NCI-H82 treated with DMSO at 0.1 percent for 48 hours (cell line): ENCODE data around the gene CELF5.
"Not testable (repeated sequence)": the region's sequence is repeated elsewhere in the genome, so short reads cannot be mapped to it uniquely, and the experiment has no call there.

ENCODE experiments used
- DNase-seq: peaks from one replicate; lab custom pipeline; 2025; ENCODE audit not compliant: unreplicated experiment; lab: John Stamatoyannopoulos, UW

CELF5 gene

DNA sequence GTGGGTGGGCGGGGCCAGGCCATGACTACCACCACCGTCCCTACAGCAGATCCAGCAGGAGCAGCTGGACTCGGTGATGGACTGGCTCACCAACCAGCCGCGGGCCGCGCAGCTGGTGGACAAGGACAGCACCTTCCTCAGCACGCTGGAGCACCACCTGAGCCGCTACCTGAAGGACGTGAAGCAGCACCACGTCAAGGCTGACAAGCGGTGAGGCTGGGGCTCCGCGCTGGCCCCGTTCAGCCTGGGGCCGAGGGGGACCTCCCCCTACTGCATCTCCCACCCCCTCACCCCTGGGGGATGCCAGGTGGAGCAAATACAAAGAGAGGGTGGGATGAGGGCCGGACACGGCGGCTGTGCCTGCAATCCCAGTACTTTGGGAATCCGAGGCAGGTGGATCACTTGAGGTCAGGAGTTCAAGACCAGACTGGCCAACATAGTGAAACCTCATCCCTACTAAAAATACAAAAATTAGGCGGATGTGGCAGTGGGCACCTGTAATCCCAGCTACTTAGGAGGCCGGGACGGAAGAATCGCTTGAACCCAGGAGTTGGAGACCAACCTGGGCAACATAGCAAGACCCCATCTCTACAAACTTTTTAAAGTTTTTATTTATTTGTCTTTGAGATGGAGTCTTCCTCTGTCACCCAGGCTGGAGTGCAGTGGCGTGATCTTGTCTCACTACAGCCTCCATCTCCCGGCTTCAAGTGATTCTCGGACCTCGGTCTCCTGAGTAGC is 18.1 kb upstream of the CELF5 start:
- DNase-seq: no peak

DNA sequence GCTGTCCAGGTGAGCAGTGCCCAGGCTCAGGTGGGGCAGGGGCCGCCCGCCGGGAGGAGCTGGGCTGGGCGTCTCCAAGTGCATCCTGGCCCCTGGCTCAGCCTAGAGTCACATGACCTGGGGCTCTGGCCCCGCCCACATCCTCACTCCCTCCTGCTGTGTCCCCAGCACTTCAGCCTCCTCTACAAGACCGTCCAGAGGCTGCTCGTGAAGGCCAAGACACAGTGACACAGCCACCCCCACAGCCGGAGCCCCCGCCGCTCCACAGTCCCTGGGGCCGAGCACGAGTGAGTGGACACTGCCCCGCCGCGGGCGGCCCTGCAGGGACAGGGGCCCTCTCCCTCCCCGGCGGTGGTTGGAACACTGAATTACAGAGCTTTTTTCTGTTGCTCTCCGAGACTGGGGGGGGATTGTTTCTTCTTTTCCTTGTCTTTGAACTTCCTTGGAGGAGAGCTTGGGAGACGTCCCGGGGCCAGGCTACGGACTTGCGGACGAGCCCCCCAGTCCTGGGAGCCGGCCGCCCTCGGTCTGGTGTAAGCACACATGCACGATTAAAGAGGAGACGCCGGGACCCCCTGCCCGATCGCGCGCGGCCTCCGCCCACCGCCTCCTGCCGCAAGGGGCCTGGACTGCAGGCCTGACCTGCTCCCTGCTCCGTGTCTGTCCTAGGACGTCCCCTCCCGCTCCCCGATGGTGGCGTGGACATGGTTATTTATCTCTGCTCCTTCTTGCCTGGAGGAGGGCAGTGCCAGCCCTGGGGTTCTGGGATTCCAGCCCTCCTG is 16.8 kb upstream of the CELF5 start:
- no peak for DNase-seq

DNA sequence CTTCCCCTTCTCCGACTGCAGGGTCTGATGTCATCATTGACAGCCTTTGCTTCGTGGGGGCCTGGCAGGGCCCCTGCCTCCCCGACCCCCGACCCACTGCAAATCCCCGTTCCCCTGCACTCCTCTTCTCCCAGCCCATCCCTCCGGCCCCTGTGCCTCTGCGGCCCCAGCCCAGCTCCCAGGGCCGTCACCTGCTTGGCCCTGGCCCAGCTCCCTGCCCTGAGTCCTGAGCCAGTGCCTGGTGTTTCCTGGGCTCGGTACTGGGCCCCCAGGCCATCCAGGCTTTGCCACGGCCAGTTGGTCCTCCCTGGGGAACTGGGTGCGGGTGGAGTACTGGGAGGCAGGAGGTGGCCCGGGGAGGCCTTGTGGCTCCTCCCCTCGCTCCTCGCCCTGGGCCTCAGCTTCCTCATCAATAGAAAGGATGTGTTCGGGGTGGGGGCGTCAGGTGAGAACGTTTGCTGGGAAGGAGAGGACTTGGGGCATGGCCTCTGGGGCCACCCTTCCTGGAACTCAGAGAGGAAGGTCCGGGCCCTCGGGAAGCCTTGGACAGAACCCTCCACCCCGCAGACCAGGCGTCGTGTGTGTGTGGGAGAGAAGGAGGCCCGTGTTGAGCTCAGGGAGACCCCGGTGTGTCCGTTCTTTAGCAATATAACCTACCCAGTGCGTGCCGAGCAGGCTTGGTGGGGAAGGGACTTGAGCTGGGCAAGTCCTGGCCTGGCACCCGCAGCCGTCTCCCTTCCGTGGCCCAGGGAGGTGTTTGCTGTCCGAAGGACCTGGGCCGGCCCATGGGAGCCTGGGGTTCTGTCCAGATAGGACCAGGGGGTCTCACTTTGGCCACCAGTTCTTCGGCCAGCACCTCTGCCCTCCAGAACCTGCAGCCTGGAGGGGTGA is 15.9 kb upstream of the CELF5 start:
- no peak for DNase-seq

DNA sequence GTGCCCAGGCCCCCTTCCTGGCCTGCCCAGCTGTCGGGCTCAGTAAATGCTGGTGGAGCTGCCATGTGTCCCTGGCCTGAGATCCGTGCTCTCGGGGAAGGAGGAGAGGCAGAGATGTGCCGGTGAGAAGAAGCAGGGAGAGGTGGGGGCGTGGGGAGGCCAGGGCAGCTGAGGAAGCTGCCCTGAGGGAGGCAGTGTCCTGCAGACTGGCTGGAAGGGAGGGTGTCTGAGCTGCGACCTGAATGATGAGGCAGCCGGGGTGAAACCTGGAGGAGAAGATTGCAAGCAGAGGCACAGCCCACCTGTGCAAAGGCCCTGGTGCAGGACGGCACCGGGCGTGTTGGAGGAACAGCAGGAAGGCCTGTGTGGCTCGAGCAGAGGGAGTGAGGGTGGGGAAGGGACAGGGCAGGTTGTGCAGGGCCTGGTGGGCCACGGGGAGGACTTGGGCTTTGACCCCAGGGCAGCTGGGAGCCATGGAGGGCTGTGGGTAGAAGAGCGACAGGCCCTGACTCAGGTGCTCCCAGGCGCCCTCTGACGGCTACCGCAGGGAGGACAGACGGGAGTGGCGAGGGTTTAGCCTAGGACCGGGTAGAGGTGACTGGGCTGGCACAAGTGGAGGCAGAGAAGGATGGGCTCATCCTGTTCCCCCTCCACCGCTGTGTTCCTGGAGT is 14.0 kb upstream of the CELF5 start:
- DNase-seq: no peak

DNA sequence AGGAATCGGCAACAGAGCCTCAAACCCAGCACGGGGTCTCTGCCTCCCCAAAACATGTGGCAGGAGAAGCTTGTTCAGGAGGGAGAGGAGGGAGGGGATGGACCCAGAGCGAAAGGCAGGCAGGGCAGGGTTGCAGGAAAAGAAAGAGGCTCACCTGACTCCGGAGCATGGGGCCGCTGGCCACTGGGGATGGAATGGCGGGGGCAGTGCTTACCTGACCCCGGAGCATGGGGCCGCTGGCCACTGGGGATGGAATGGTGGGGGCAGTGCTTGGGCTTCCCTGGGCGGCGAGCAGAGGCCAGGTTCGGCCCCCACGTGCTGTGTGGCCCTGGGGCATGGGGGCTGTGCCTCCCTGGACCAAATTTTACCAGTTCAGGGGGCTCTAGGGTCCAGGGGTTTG is 13.3 kb upstream of the CELF5 start:
- DNase-seq: no peak

DNA sequence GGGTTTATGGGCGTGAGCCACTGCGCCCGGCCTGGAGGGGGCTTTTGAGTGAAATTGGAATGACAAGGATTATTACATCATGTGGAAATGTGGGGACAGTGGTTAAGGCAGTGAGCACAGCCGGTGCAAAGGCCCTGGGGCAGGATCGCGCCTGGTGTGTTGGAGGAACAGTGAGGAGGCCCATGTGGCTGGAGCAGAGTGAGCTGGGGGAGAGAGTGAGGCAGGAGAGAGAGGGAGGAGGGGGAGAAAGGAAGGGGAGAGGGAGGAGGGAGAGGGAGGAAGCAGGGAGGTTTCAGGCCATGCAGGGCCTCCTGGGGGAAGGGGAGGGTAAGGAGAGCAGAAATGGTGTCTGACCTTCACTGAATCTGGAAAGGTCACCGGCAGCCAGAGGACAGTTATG is 11.3 kb upstream of the CELF5 start:
- no peak for DNase-seq

DNA sequence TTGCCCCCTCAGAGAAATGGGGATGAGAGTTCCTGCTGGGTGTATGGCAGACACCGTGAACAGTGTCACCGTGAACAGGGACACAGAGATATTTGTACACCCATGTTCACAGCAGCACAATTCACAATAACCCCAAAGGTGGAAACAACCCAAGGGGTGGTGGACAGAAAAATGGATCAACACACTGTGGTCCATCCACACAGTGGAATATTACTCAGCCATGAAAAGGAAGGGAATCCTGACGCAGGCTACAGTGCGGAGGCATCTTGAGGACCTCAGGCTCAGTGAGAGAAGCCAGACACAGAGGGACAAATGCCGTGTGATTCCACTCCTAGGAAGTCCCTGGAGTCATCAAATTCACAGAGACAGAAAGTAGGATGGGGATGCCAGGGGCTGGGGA is 7.6 kb upstream of the CELF5 start:
- DNase-seq: no peak

DNA sequence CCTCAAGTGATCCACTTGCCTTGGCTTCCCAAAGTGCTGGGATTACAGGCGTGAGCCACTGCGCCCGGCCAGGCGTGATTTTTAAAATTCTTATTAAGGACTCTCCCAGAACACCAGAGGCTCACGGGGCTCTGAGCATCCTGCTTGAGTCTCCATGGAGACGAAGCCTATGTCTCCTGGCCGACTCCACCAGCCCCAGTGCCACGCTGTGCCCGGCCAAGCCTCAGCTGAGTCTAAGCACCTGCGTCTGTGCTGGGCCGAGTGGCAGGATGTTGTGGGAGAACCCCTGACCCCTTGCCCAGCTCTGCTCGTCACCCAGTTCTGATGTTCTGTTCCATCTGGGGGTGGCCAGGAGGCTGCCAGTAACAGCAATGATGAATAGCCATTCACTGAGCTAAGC is 3.9 kb upstream of the CELF5 start:
- no peak for DNase-seq

DNA sequence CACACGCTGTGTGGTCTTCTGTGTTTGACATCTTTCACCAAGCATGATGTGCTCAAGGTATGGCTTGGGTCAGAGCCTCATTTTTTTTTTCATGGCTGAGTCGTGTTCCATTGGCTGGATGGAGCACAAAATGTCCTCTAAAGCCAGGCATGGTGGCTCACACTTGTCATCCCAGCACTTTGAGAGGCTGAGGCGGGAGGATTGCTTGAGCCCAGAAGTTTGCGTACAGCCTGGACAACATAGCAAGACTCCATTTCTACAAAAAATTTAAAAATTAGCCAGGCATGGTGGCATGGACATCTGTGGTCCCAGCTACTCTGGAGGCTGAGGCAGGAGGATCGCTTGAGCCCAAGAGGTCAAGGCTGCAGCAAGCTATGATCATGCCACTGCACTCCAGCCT is 2.9 kb upstream of the CELF5 start:
- not testable (repeated sequence) for DNase-seq

DNA sequence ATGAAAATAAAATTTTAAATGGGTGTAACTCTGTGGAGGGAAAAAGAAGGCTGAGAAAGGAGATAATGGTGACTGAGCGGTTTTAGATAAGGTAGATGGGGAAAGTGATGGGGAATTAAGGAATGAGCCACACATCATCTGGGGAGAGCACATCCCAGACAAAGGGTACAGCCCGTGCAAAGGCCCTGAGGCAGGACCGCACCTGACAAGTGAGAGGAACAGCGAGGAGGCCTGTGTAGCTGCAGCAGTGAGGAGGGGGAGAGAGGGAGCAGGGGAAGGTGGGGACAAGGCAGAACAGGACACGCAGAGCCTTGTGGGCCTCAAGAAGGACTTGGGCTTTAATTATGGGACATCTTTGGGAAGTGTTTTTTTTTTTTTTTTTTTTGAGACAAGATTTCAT is 1.8 kb upstream of the CELF5 start:
- no peak for DNase-seq

DNA sequence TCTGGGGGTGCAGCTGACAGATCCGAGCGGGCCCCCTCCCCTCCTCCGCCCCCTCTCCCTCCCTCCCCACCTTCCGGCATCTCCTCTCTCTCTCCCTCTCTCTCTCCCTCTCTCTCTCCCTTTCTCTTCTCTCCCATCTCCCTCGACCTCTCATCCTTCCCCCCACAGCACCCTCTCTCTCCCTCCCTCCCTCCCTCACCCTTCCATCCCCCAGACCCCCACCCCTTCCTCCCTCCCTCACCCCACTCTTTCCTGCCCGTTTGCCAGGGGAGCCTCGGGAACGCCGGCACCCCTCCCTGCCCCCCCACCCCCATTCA is 666 bp downstream of the CELF5 start:
- DNase-seq: no peak

DNA sequence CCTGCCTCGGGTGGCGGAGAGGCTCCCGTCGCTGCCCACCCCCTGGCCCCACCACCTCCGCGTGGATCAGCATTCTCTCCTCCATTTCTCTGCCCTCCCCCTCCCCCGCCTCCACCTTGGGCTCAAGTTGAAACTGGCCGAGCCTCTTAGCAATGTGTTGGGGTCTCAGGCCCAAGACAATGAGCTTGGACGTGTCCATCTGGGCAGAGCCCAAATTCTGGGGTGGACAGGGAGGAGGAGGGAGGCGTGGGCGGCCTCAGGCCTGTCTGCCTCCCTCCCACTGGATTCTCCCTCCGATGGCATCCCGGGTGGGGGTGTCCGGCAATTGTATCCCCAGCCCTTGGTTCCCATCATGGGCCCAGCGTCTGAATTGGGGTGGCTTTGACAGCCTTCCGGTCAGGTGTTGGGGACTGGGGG is 1.2 kb downstream of the CELF5 start:
- DNase-seq: no peak

DNA sequence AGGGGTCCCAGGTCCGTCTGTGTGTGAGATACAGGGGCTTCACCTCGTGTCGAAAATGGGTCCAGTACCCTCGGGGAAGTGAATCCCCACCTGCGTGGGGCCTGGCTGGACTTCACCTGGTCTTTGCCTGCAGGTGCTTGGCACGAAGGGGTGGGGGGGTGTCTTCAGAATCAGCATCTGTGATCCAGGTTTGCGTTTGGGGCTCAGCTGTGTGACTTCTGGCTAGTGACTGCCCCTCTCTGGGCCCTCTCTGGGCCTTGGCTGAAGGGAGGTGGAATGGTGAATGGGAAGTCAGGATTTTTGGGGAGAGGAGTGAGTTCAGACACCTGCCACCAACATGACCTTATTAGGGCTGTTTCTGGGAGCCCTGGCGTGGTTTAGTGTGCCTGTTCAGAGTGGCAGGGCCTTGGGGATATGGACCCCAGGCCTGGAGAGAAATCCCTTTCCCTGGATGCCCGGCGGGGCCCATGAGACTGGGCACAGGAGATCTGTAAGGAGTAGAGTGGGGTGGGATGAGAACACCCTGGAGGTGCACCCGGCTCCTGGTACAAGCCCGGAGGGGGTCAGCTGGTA is 2.7 kb downstream of the CELF5 start:
- no peak for DNase-seq

DNA sequence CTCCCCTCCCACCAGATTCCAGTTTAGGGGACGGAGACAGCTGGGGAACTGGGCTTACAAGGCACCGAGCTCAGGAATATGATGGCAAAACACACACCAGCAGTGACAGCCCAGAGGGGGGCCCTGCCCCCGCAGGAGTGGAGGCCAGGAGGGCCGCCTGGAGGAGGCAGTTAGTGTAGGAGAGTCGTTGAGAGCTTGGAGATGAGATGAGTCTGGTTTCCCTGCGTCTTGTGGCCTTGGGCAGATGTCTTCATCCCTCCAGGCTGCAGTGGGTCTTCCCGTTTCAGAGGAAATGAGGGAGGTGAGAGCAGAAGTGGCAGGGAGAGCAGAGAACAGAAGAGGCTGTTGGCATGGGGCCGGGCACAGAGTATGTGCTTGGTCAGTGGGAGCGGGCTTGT is 4.9 kb downstream of the CELF5 start:
- no peak for DNase-seq

DNA sequence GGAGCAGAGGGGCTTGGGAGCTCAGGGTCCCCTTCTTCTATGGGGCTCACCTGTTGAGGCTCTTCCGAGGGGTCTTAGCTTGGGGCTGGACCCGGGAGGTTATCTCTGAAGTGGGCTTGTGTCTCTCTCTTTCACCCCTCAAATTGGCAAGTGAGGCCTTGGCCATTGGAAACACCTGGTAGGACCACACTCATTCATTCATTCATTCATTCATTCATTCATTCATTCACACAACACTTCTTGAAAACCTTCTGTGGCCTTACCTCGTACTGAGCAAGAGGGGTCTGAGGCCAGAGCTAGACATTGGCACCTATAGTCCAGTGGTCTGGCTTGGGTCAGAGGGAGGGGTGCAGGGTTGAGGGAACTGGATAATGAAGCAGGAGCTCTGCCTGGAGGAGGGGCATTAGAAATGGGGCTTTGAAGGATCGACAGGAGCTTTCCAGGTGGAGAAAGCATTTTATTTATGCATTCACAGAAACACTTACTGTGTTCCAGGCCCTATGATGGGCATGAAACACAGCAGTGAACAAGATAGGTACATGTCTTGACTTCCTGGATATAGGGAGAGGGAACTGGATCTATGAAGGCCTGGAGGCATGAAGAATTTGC is 5.5 kb downstream of the CELF5 start:
- DNase-seq: no peak

DNA sequence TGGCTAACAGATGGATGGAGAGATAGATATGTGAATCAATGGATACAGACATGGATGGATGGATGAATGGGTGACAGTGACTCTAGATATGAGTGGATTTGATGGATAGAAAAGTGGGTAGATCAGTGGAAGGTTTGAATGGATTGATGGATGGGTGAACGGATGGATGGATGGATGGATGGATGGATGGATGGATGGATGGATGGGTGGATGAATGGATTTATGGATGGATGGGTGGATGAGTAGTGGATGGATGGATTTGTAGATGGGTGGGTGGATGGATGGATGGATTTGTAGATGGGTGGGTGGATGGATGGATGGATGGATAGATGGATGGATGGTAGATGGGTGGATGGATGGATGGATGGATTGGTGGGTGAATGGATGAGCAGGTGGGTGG is 6.8 kb downstream of the CELF5 start:
- DNase-seq: no peak

DNA sequence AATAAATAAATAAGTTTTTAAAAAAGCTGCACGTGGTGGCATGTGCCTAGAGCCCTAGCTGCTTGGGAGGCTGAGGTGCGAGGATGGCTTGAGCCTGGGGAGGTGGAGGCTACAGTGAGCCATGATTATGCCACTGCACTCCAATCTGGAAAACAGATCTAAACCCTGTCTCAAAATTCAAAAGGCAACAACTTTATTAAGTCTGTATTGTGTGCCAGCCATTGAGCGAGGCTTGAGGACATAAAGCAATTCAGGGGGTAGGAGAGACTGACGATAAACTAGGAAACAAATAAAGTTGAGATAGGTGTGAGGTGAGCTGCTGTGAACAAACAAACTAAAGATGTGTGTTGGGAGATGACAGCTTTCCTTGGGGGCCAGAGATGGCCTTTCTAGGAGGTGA is 8.7 kb downstream of the CELF5 start:
- DNase-seq: no peak

DNA sequence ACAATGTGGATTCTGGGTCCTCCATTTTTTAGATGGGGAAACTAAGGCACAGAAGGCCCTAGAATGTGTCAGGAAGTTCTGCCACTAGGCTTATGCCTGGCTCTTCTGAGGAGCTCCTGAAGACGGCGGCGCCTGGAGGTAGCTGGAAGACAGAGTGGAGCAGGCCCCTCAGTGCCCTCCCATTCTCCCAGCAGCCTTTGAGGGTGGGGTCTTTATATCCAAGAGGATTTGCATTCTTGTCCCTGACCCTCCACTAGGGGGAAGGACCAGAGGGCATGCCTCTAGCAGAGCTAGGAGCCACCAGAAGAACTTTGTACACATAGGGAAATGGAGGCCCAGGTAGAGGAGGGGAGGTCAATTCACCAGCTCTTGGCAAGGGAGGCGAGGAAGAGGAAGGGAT is 9.4 kb downstream of the CELF5 start:
- no peak for DNase-seq

DNA sequence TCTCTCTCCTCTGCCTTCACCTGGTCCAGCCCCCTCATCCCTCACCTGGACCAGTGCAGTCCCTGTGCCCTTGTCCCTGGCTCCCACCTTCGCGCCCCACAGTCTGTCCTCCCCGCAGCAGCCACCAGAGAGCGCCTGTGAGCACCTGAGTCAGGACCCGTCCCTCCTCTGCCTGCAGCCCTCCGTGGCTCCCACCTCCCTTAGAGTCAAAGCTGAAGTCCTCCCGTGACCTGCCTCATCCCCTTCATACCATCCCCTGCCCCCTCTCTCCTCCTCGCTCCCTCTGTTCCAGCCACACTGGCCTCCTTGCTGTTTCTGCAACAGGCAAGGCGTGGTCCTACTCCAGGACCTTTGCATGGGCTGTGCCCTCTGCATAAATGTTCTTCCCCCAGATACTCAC is 10.3 kb downstream of the CELF5 start:
- DNase-seq: no peak

DNA sequence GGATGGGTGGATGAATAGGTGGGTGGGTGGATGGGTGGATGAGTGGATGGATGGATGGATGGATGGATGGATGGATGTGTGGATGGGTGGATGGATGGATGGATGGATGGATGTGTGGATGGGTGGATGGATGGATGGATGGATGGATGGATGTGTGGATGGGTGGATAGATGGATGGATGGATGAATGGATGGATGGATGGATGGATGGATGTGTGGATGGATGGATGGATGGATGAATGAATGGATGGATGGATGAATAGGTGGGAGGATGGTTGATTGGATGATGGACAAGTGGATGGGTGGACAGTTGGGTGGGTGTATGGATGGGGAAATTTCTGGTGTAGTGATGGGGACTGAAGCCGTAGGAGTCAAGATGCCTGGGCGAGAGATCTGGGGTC is 11.1 kb downstream of the CELF5 start:
- not testable (repeated sequence) for DNase-seq

DNA sequence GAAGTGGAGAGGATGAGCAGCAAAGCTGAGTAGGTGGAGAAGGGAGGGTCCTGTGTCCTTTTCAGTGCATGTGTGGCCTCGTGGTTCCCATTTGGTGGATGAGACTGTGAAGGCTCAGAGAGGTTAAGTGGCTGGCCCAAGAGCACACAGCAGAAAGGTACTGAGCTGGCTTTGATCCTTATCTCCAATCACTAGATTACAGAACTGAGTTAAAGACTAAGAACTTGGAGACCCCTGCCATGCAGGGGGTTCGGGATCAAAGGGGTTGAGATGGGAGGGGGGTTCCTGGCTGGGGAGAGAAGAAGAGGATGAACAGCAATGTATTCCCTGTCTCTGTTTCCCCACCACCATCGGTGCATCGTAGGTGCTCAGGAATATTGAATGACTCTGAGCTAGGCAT is 11.8 kb downstream of the CELF5 start:
- no peak for DNase-seq
